Stimulated activated CD4-positive, alpha-beta T cell treated with anti-CD3 and anti-CD28 coated beads, TNF-alpha, amount 100 ng/mL, for 48 hours (primary cell): ENCODE measurements around the gene ELL.

ENCODE experiments used
- DNase-seq, 3 donors: peaks; one replicate each; pipeline ENCODE4 v3.0.0-alpha.2; 2020; ENCODE audit warnings: low read depth in 3 of 3

ELL gene

DNA sequence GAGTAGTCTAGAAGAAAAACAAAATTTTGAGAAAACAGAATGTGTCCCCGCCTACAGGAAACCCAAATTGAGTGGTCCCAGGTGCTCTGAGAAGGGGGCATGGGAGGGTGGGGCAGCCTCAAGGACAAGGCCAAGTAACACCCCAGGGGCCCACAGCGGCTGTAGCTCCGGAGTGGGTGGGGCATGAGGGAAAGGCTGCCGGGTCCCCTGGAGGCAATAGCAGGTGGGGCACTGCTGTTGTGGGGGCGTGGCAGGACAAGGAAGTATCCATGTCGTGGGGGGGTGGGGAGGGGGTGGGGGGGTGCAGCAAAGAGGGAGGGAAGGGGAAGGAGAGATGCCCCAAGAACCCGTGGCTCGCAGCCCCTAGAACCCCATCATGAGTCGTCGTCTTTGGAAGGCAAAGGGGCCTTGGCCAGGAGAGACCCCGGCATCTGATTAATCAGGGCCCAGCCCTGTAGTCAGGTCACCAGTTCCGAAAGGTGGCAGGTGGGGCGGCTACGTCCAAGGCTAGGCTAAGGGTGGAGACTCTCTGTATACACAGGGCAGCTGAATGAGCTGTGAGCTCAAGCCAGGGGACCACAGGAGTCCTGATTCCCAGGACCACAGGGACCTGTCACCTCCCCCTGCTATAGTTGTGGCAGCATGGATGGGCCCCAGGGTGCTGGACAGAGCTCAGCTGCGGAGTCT is 76.5 kb downstream of the ELL start:
- DNase-seq: no peak

DNA sequence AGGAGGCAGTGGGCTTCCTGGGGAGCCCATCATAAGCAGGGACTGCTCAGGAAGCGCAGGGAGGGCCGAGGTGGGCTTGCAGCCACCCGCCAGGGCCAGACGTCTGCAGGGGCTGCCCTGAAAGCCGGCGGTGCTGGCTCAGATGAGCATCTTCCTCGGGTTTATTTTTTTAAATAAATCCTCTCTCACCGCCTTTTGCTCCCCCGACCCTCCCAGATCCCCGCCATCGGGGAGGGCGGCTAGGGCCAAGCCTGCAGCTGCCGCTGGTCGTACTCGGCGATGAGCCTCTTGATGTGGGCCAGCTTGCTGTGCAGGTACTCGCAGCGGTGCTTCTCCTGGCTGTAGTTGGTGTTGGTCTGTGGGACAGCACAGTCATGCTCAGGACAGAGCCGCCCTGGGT is 77.4 kb downstream of the ELL start:
- no peak for DNase-seq

DNA sequence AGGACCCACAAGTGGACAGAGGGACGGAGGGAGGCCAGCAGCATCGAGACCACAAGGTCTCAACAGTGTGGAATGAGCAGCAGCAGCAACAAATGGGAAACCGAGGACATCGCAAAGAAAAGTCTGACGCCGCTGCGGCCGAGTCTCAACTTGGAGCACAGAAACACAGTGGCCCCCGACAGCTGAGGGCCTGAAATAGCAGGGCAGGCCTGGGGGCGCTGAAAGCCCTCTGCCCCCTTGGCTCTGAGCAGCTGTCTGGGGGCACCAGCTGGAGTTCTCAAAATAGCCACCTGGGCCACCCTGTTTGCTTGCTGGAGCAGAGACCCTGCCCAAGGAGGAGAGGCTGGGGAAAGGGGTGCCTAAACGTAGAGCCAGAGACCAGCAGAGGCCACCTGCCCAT is 78.0 kb downstream of the ELL start:
- no peak for DNase-seq

DNA sequence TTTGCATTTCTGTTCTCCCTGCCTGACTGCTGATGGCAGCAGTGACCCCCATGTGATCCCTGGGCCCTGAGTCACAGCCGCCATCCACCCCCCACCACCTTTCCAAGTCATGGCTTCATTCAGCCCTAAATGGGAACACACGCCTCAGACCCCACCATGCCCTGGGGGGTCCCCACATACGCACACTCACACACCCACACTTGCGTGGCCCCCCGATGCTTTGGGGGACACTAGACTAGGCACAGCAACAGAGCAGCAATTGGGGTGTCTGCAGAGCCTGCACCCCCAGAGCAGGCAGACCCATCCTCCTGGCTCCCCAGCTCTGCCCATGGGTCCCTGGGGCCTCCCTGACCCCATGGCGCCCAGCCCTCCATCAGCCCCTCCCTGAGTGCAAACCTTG is 78.5 kb downstream of the ELL start:
- no peak for DNase-seq

DNA sequence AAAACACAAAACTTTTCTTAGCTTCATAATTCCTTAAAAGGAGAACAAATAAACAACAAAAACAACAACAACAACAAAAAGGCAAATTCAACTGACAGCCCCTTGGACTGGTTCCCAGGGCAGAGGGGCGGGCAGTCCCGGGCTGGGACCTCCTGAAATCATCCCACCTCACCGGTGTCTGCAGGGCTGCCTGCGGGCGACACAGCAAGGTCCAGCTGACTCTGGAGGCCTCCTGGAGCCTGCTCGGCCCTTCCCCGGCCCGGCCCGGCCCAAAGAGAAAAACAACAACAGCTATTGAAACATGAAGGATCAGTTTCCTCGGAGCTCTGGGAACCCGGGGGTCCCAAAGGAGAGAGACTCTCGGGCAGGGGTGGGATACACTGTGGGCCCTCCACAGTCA is 78.9 kb downstream of the ELL start:
- no peak for DNase-seq

DNA sequence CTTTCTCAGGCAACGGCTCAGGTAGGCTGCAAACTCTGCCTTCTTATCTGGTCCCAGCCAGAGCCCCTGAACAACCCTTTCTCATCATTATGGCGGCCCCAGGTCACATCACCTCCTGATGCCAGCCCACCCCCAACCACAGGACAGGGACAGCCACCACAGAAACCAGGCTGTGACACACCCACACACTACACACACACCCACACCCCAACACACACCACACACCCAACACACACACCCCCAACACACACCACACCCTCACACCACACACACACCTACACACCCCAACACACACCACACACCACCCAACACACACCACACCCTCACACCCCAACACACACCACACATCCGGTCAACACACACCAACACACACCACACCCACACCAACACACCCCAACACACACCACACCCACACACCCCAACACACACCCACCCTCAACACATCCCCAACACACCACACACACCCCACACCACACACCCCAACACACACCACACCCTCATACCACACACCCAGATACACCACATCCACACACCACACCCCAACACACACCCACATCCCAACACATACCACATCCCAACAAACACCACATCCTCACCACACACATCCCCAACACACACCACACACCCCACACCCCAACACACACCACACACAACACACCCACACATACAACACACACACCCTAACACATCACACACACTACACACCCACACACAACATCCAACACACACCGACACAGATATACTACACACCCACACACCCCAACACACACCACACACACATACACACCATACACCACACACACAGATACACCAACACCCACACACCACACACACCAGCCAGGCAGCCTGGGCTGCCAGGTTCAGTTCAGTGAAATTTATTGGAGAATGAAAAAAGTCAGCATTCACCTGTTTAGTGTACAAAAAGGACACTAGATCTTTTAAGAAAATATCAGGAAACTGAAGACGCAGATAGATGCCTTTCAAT is 79.8 kb downstream of the ELL start:
- no peak for DNase-seq

DNA sequence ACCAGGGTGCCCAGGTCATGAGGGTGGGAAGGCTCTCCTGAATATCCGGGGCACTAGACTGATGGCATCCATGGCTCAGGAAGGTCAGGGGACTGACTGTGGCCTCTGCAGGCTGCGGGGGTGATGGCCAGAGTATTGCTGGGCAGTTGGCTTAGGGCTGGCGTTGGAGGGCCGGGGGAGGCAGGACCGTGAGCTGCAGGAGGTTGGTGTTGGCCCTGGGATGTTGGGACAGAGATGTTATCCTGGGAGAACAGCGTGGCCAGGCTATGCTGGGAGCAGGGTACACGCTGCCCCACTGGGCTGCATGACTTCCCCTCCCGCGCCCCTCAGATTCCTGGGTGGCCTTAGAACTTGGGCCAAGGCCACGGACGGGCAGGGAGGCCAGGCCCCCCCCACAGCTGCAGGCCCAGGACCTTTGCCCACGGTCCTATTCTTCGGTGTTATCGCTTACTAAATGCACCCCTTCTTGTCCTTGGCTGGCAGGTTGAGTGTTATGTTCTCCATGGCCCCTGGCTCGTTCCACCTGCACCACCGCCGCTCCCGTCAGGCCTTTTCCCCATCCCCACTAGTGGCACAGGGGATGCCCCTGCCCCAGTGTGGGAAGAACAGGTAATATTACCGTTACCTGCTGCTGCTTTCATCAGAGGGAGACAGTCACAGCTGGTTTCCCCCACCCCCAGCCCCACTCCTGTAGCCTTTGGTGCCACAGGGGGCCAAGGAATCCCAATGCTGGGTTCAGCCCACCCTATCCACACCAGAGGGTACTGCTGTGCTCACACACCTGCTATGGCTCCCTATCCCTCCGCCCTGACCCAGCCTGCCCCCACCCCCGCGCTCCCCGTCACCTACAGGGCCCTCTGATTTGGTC is 80.7 kb downstream of the ELL start:
- no peak for DNase-seq

DNA sequence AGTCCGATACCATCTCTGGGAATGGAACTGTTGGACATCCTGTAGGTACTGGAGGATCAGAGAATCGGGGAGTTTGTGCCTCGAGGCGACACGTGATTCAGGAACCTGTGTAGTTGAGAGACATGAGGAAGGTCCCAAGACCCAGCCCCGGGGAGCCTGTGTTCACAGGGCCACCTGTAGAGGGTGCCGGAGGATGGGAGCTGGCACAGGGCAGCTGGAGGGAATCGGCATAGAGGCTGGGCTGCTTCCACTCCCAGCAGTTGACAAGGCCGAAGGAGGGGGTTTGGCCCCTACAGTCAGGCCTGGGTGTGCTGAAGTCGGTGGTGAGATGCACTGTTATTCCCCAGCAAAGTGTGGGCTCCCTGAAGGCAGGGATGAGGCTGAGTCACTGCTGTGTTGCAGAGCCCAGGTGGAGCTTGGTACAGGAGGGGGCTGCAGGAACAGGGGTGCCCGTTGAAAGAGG is 81.4 kb downstream of the ELL start:
- DNase-seq: no peak

DNA sequence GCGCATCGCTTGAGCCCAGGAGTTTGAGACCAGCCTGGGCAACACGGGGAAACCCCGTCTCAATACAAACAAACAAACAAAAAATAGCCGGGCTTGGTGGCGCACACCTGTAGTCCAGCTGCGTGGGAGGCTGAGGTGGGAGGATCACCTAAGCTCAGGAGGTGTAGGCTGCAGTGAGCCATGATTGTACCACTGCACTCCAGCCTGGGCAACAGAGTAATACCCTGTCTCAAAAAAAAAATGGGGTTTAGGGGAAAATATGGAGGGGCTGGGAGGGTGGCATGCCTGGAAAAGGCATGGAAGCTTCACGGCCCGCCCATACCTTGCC is 82.0 kb downstream of the ELL start:
- DNase-seq: no peak

DNA sequence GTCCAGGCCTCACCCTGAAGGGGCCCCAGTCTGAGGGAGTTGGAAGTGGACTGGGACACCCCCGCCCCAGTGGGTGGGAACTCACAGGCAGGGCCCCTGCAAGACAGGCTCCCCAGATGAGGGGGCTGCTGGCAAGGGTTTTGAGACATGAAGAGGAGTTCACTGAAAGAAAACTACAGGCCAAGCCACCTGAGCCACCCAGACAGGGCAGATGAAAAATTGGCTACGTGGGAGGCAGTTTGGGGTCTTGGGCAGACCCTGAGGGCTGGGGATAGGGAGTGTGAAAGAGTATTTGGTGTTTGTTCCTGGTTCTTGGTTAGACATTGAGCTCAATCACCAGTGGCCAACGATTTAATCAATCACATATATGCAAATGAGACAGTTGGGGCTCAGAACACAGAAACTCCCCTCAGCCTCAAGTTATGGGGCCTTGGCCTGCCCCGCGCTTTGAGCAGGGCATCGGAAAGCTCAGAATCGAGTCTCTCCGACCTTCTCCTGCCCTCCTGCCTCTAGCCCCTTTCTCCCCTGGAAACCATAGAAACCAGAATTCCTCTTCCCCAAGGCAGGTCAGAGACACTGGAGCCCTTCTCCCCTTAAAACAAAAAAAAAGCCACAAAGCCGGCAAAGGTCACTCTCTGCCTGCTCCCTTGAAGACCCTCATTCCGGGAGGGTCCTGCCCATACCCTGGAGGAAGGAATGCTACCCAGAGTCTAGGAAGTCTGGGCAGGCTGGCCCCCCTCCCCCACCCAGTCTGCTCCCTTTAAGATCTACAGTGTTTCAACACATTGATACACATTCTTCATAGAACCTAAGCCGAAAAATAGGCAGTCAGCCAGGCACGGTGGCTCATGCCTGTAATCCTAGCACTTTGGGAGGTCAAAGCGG is 82.6 kb downstream of the ELL start:
- DNase-seq: no peak

DNA sequence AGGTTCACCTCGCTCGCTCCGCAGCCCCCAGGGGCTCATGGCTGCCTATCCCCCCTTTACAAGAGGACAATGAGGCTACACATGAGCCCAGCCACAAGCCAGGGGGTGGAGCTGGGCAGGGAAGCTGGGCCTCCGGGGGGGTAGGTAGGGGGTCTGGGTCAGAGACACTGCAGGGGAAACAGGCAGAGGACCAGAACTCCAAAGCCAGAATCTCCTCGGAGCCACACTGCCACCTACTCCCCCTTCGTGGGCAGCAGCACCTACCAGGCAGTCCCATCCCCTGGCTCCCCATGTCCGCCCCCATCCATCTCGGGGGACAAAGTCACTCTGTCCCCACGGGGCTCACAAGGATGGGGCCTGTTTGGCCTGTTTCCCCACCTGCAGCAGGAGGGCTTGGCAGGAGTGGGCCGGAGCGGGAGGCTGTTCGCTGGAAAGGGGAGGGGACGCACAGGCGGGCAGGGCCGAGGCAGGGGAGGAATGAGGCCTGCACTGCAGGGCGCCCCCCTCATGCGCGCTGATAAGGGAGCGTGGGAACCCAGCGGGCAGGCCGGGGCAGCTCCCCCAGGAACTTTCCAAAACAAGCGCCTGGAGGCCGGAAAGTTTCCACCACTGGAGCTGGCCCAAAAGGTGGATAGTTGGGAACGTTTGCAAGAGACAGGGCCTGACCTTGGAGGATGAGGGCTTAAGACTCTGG is 83.4 kb downstream of the ELL start:
- DNase-seq: no peak

DNA sequence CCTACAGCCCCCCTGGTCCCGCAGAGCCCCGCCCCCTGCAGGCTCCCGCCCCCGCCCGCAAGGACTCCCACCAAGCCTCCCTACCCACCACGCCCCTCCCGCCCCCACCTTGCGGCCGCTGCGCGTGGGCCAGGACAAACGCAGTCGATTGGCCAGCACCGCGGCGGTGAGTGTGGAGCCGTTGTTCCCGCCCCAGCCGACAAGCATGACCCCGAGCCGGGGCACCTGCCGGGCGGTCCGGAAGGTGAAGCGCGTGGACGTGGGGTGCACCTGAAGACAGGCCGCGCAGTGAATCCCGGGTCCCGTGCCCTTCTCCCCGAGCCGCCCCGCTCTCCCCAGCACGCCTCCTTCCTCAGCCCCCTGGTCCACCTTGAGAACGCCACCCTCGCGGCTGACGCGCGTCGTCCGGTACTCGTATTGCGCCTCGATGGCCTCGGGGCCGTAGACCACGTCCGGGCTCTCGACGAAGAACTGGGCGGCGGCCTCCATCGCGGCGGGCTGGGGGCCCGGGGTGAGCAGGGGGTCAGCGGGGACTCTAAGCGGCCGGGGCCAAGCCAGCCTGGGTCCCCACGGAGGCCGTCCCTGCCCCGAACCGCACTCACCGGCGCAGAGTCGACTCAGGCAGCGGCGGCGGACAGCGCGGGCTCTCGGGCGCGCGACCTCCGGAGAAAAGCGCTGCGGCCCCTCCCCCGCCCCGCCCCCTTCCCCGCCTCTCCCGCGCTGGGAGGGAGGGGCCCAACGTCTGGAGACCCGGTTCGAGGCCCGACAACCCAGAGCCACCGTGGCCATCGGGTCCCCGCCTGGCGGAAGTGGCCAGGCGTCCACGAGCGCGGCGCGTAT is 84.2 kb downstream of the ELL start, which contains the start of gene ISYNA1:
TSS of gene ISYNA1 (minus strand) at position 643 of the 840 bp plus-strand sequence. CDS start at position 489, 154 bp downstream.
- peak in 1 of 3 donors; percentile 44 for DNase-seq

DNA sequence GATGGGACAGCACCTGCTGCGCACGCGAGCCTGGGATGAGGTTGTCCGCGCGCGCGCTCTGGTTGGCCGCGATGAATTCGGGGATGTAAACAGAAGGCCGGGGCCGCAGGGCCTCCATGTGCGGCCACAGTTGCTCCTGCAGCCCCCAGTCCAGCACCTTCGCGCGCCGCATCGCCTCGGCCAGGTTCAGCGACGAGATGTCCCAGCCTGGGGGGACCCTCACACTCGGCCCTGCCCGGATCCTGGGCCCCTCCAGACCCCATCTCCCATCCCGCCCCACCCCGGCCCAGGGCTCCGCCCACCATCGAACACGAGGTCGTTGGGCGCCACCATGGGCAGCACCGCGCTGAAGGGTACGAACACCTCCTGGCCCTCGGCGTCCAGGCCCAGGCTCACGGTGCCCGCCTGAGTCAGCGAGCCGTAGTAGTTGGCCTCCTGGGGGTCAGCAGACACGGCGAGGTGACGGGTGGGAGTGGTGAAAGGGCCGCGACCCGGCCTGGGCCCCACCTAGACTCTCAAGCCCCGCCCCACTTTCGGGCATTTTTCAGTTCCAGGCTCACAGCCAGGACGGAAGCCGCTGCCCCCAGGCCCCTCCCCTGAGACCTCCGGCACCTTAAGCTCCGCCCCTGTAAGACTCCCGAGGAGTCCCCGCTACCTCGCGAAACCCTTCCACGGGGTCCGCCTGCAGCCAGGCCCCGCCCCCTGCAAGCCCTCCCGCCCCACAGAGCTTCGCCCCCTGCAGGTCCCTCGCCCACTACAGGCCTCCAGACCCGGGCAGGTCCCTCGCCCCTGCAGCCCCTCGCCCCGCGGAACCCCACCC is 85.0 kb downstream of the ELL start:
- DNase-seq: peak in 2 of 3 donors; percentile 51 to 63

DNA sequence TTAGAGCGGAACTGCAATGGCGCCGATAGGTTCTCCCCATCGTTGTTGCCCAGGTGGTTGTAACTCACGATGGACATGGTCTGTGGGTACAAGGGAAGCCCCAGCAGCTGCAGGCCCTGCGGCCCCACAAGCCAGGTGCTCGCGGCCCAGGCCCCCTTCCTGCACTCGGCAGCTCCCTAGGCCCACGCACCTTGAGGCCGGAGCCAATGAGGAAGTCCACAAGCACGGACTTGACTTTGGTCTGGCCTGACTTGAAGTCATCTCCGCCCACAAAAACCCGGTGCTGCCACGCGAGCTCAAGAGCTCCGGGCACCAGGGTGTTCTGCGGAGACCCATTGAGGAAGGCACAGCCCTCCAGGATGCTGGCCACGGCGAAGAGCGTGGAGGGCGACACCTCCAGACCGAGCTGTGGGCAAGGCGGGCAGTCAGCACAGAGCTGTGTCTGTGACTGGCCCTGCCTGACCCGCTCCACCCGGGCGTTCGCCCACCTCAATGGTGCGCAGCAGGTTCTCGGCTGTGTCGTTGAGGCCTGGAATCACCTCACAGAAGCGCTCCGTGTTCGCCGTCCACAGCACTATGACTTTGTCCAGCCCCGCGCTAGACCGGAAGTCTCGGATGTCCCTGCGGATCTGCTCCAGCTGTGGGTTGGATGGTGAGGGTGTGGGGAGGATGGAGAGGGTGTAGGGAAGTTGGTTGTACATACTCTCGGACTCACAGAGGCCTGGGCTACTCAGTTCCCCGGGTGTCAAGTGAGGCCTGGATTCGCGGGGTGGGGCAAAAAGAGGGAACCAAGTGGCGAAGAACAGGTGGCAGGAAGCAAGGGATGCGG is 85.8 kb downstream of the ELL start:
- no peak for DNase-seq

DNA sequence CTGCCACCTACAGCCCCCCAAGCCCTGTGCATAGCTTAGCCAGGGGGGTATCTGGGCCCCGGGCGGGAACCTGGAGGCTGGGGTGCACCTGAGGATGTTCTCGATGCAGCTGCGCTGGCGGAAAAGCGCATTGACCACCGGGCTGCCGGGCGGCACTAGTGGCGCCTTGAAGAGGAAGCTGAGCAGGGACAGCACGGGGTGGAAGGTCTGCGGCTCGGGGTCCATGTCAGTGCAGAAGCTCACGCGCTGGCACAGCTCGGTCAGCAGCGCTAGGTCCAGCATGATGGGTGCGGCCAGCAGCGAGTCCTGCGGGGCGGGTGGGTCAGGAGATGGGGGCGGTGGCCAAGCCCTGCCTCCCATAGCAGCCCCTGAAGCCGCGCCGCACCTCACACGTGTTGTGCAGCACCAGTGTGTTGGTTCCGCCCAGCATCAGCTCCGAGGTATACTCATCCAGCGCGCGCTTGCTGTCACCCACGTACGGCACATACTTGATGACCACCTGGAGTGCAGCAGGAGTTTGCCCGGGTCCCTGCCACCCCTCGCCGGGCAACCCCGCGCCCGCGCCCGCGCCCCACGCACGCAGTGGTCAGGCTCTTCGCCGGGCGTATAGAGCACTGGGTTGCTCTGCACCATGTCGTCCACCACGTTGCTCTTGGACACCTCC is 86.6 kb downstream of the ELL start:
- DNase-seq: no peak

DNA sequence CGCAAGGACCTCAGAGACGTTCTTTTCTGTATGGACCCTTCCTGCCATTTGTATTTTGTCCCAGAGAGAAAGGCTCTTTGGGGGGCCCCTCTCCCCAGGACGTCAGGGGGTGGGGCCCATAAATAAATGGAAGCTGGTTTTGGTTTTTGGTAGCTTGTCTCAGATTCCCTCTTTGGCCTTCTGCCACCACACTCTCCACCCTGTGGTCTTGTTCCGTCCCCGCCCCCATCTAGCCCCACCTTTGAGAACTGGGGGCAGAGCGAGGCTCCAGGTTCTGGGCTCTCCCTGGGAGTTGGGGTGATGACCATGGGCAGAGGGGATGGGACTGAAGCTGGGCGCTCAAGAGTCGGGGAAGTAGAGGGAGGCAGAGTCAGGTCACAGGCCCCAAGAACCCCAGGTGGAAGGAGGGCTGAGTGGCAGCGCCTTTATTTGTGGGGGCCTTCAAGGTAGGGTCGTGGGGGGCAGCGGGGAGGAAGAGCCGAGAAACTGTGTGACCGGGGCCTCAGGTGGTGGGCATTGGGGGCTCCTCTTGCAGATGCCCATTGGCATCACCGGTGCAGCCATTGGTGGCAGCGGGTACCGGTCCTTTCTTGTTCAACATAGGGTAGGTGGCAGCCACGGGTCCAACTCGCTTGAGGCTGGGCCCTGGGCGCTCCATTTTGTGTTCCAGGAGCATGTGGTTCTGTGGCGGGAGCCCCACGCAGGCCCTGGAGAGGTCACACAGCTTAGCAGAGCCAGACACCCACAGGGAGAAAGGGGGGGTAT is 87.3 kb downstream of the ELL start:
- DNase-seq: no peak
